Stomach (tissue), 9 donors: ENCODE measurements around the gene DRG2. TPM values are rescaled to one million over a fixed set of nuclear protein-coding genes. Genes with fewer than 3 reads are reported as not detected.

ENCODE experiments used
- DNase-seq, 2 donors: peaks; one replicate each; pipeline versions ENCODE4 v3.0.0 to v3.0.0-alpha.2; 2013 to 2019
- H3K27ac ChIP-seq, 5 donors: fragments of 200-600 bp in 4 of 5; sonication (generic) in 4 of 5; one replicate each; pipeline ENCODE4 v1.5.1; 2013 to 2019; ENCODE audit warnings: mild to moderate bottlenecking in 1 of 5, moderate library complexity in 1 of 5
- H3K27me3 ChIP-seq, 3 donors: fragments of 200-600 bp; sonication (generic); one replicate each; pipeline ENCODE4 v1.5.1; 2017 to 2019; ENCODE audit warnings: mixed run types in 1 of 3
- H3K36me3 ChIP-seq, 4 donors: fragments of 200-600 bp; sonication (generic); 1 replicate in 3 of 4; 2 replicates in 1 of 4; pipeline ENCODE4 v1.5.1; 2016 to 2019
- H3K4me1 ChIP-seq, 4 donors: fragments of 200-600 bp; sonication (generic); one replicate each; pipeline ENCODE4 v1.5.1; 2016 to 2019
- H3K4me3 ChIP-seq, 4 donors: fragments of 200-600 bp; sonication (generic) in 3 of 4; one replicate each; pipeline ENCODE4 v1.5.1; 2016 to 2019; ENCODE audit warnings: mild to moderate bottlenecking in 1 of 4
- H3K9me3 ChIP-seq, 4 donors: fragments of 200-600 bp; sonication (generic); one replicate each; pipeline ENCODE4 v1.5.1; 2016 to 2019
- CTCF ChIP-seq, 7 experiments: fragments of 450-650 bp in 4 of 7; fragments of 200-600 bp in 3 of 7; sonication (generic) in 3 of 7; IDR thresholded peaks; one replicate each; pipeline ENCODE4 v1.5.1; 2016 to 2019; ENCODE audit warnings: antibody characterized with exemption in 7 of 7, control low read depth in 2 of 7, mild to moderate bottlenecking in 1 of 7
- EP300 ChIP-seq: sonication (generic); formaldehyde crosslinking; IDR thresholded peaks from one replicate; pipeline ENCODE4 v1.6.1; 2017; ENCODE audit warnings: antibody characterized with exemption
- POLR2A ChIP-seq, 4 donors: fragments of 450-650 bp; IDR thresholded peaks; one replicate each; pipeline ENCODE4 v1.6.1; 2016; ENCODE audit warnings: antibody characterized with exemption in 4 of 4, control low read depth in 2 of 4, mild to moderate bottlenecking in 1 of 4, moderate library complexity in 1 of 4
- POLR2AphosphoS5 ChIP-seq, 3 donors: sonication (generic); formaldehyde crosslinking; IDR thresholded peaks; one replicate each; pipeline ENCODE4 v1.6.1; 2016; ENCODE audit warnings: antibody characterized with exemption in 3 of 3
- WGBS, 5 donors: extraction: QIAGEN DNeasy Blood & Tissue Kit in 3 of 5; methylation state at CpG; one replicate each; pipeline versions ENCODE4 v1.1.5 to v1.1.7; 2013 to 2018; 5-methylcytosine and 5-hydroxymethylcytosine counted together
- intact Hi-C: fragments of 100-400 bp; cut with DNase I; formaldehyde crosslinking; loops from one replicate; pipeline ENCODE4 v1.15.1; 2023; ENCODE audit warnings: low total_unique reads
- polyA plus RNA-seq, 3 donors: library from polyadenylated mRNA; stranded (reverse); fragments of 200-250 nt; gene quantifications; one replicate each; pipeline ENCODE4 v1.2.3, GENCODE V29; 2013
- total RNA-seq, 5 donors: library from RNA; depleted of rRNA; stranded (reverse); fragments of >200 nt; gene quantifications; one replicate each; pipeline versions ENCODE4 v1.1.0 to v1.2.3, GENCODE V29; 2014 to 2016
- donor health status: healthy with polysubstance abuse.
- donor health status: Bipolar disorder and iron deficiency.
- donor health status: healthy.

DRG2 gene
- total and polyA plus RNA-seq, 8 donors, result 3.2 to 57.2 (median 37.8) TPM

- peaks cover 0 to 9% (median 5%) of the 10 kb centered on the region in 4 donors for H3K4me1 ChIP-seq
- no peaks in the 10 kb centered on the region for H3K36me3 ChIP-seq
- intact Hi-C loops, result no loop called here
- no peak for DNase-seq
- no peaks in the 10 kb centered on the region for H3K9me3 ChIP-seq
- TF ChIP-seq POLR2A (IDR thresholded peaks at IDR 0.05), result no peak
- TF ChIP-seq EP300, result no peak
- TF ChIP-seq POLR2AphosphoS5 (IDR thresholded peaks at IDR 0.05), result no peak
- TF ChIP-seq CTCF (IDR thresholded peaks at IDR 0.05), result no peak
- 69 to 95% (median 83%) methylated on average over 3 of the region's 3 CpGs for WGBS, 5 donors
- H3K4me3 ChIP-seq, result no peak overlapping the region
- peaks cover 0 to 24% (median 0%) of the 10 kb centered on the region in 3 donors for H3K27me3 ChIP-seq
- H3K27ac ChIP-seq, result no peak overlapping the region
These were observed 54.7 kb downstream of the DRG2 start for GRCh38 chr17:18142417-18142816.

DNA sequence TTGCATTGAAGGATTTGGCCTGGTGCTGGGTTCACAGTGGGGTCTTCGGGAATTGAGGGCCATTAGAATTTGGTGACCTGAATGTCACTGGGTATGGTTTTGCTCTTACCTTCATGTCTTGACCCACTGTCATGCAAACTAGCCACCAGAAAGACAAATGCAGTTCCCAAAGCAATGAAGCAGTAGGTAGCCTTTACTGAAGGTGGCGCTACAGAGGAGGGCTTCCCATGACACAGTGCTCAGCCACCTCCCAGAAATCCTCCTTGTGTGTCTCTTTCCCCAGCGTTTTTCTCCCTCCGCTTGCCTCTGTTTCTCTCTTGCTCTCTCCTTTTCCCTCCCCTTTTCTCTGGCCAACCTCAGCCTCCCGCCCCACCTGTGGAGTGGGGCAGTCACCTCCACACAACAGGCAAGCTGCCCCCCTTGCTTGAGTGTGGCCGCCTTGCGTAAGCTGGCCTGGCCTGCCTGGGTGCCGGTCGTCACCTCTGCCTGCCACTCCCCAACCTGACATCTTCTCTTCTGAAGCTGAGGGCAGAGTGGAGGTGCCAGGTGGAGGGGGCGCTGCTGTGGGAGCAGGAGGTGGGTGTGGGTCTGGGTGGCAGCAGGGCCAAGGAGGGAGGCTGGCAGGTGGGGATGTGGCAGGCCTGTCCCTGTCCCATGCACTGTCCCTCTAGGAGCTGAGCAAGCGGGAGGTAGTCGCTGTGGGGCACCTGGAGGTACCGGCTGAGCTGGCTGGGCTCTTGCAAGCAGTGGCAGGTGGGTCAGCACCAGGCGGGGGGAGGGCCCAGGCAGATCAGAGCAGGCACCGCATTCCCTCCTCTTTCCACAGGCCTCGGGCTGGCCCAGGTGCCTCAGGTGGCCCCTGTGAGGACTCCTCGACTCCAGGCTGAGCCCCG, 55.5 kb downstream of the DRG2 start:
- no peak for TF ChIP-seq EP300
- TF ChIP-seq POLR2AphosphoS5 (IDR thresholded peaks at IDR 0.05), result no peak
- no peak for TF ChIP-seq CTCF (IDR thresholded peaks at IDR 0.05)
- no peak for TF ChIP-seq POLR2A (IDR thresholded peaks at IDR 0.05)
- intact Hi-C loops, result no loop called here

DNA sequence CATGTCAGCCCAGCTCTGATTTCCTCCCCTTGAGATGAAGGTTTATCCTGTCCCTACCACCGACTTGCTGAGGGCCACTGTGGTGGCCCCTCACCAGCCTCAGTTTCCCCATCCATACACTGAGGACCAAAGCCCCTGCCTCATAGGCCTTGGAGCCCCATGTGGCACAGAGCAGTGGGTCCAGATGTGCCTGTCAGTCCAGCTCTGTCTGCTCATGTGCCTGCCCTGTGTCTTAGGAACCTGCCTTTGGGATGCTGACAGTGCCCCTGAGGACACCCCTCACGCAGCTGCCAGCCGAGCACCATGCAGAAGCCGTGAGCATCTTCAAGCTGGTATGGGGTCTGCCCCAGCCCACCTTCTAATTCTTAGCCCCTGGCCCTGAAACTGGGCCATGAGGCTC, 56.5 kb downstream of the DRG2 start:
- intact Hi-C loops, result no loop called here
- Histone ChIP-seq H3K4me1 (peaks cover 0 to 9% (median 5%) of the 10 kb centered on the region in 4 donors), H3K4me3 (no peak overlapping the region), H3K27me3 (peaks cover 0 to 24% (median 0%) of the 10 kb centered on the region in 3 donors), H3K36me3 (no peaks in the 10 kb centered on the region), H3K9me3 (no peaks in the 10 kb centered on the region), H3K27ac (no peak overlapping the region)
- WGBS, 5 donors, result 77 to 100% (median 87%) methylated on average over 2 to 4 of the region's 4 CpGs
- no peak for DNase-seq
- TF ChIP-seq CTCF (IDR thresholded peaks at IDR 0.05) (no peak), EP300 (no peak), POLR2AphosphoS5 (IDR thresholded peaks at IDR 0.05) (no peak), POLR2A (IDR thresholded peaks at IDR 0.05) (no peak)

More for the DNA sequence above, 55.5 kb downstream of the DRG2 start:
- peaks cover 0 to 24% (median 0%) of the 10 kb centered on the region in 3 donors for H3K27me3 ChIP-seq
- DNase-seq, result no peak
- H3K36me3 ChIP-seq, result no peaks in the 10 kb centered on the region
- no peak overlapping the region for H3K4me3 ChIP-seq
- no peak overlapping the region for H3K27ac ChIP-seq
- WGBS, 5 donors, result 60 to 72% (median 64%) methylated on average over 10 to 18 of the region's 18 CpGs
- peaks cover 0 to 9% (median 5%) of the 10 kb centered on the region in 4 donors for H3K4me1 ChIP-seq
- H3K9me3 ChIP-seq, result no peaks in the 10 kb centered on the region

DNA sequence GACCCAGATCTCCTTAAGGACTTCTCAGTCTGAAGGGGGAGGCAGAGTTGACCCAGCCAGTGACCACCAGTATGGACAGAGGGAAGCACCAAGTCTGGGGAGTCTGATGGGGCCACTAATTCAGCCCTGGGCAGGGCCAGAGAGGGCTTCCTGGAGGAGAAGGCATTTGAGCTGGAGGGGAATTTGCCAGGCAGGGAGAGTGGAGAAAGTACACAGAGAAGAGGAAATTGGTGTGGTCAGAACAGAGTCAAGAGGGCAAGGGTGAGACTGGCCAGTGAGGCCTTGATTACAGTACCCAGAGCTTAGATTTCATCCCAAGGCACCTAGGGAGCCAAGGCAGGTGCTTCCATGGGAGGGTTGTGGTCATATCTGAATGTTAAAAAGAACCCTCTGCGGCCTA, 57.1 kb downstream of the DRG2 start:
- intact Hi-C loops, result no loop called here
- H3K36me3 ChIP-seq, result no peaks in the 10 kb centered on the region
- no peak for DNase-seq
- no peak overlapping the region for H3K27ac ChIP-seq
- WGBS, 5 donors, result 82 to 96% (median 90%) methylated on average over 1 of the region's 1 CpG
- no peak overlapping the region for H3K4me3 ChIP-seq
- TF ChIP-seq EP300 (no peak), CTCF (IDR thresholded peaks at IDR 0.05) (no peak), POLR2AphosphoS5 (IDR thresholded peaks at IDR 0.05) (no peak), POLR2A (IDR thresholded peaks at IDR 0.05) (no peak)
- peaks cover 0 to 24% (median 0%) of the 10 kb centered on the region in 3 donors for H3K27me3 ChIP-seq
- H3K4me1 ChIP-seq, result peaks cover 0 to 9% (median 5%) of the 10 kb centered on the region in 4 donors
- H3K9me3 ChIP-seq, result no peaks in the 10 kb centered on the region
